Fibroblast of lung (primary cell): ENCODE measurements around the gene TMEM176B.

ENCODE experiments used
- EZH2 ChIP-seq: IDR thresholded peaks from 2 replicates; pipeline ENCODE4 v1.5.1; 2012; ENCODE audit warnings: low read length, control low read depth, mild to moderate bottlenecking; ENCODE audit errors: missing control alignments
- TF ChIP-seq, protein P1 (sequence below), 2 donors: IDR thresholded peaks in 1 of 2; conservative IDR thresholded peaks in 1 of 2; 1 replicate in 1 of 2; 2 replicates in 1 of 2; pipeline ENCODE4 v1.5.1; 2011 to 2012; ENCODE audit warnings: low read length in 2 of 2, control low read depth in 1 of 2, inconsistent platforms in 1 of 2, low read depth in 1 of 2, mild to moderate bottlenecking in 1 of 2

DNA sequence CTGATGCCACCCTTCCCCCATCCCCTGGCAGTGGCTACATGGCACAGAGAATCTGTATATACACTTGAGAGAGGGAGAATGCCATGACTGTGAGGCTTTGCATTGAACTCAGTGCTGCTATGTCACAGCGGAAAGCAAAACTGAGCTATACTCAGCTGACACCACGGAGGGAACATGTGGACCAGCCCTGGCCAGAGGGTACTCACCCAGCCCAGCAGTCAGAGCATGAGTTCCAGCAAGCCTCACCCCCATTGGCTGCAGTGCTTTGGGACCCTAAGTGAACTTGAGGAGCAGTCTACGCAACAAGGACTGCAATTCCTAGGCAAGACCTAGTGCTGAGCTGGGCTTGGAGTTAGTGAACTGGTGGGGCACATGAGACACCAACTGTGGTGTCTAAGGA, 41.9 kb upstream of the TMEM176B start:
- TF ChIP-seq, protein P1, sequence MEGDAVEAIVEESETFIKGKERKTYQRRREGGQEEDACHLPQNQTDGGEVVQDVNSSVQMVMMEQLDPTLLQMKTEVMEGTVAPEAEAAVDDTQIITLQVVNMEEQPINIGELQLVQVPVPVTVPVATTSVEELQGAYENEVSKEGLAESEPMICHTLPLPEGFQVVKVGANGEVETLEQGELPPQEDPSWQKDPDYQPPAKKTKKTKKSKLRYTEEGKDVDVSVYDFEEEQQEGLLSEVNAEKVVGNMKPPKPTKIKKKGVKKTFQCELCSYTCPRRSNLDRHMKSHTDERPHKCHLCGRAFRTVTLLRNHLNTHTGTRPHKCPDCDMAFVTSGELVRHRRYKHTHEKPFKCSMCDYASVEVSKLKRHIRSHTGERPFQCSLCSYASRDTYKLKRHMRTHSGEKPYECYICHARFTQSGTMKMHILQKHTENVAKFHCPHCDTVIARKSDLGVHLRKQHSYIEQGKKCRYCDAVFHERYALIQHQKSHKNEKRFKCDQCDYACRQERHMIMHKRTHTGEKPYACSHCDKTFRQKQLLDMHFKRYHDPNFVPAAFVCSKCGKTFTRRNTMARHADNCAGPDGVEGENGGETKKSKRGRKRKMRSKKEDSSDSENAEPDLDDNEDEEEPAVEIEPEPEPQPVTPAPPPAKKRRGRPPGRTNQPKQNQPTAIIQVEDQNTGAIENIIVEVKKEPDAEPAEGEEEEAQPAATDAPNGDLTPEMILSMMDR (conservative IDR thresholded peaks at IDR 0.05 in 1 of 2, IDR thresholded peaks at IDR 0.05 in 1 of 2; ENCODE audit: low read depth in 1 of 2, low read length in 2 of 2): no peak
- no peak for TF ChIP-seq EZH2
